COLO668 (cell line): Measurements from ENCODE around the gene PDE4D.
"Not testable (repeated sequence)": the region's sequence is repeated elsewhere in the genome, so short reads cannot be mapped to it uniquely, and the experiment has no call there.

Experiments used
- DNase-seq: peaks from one replicate; lab custom pipeline; 2025; ENCODE audit not compliant: unreplicated experiment; lab: John Stamatoyannopoulos, UW

Gene PDE4D

GRCh38 chr5:58999804-59000203 lies 893.7 kb downstream of the PDE4D start:
- no peak for DNase-seq

- DNase-seq: no peak
Measured at GRCh38 chr5:58998544-58998943, 895.0 kb downstream of the PDE4D start.

GRCh38 chr5:58995779-58996178 lies 897.7 kb downstream of the PDE4D start:
- DNase-seq: not testable (repeated sequence)

GRCh38 chr5:58993461-58993860 lies 900.1 kb downstream of the PDE4D start:
- no peak for DNase-seq

GRCh38 chr5:58988938-58989337 lies 904.6 kb downstream of the PDE4D start:
- DNase-seq: no peak

- no peak for DNase-seq
Measured at GRCh38 chr5:58987193-58987592, 906.3 kb downstream of the PDE4D start.

- DNase-seq: no peak
Measured at GRCh38 chr5:58986281-58986680, 907.2 kb downstream of the PDE4D start.

- no peak for DNase-seq
Measured at GRCh38 chr5:58985759-58986158, 907.8 kb downstream of the PDE4D start.

- no peak for DNase-seq
Measured at GRCh38 chr5:58985311-58985710, 908.2 kb downstream of the PDE4D start.

GRCh38 chr5:58983526-58984452 lies 909.7 kb downstream of the PDE4D start:
- no peak for DNase-seq

- no peak for DNase-seq
Measured at GRCh38 chr5:58980890-58981289, 912.6 kb downstream of the PDE4D start.

- no peak for DNase-seq
Measured at GRCh38 chr5:58979090-58979489, 914.4 kb downstream of the PDE4D start.

- no peak for DNase-seq
Measured at GRCh38 chr5:58974601-58975000, 918.9 kb downstream of the PDE4D start.

GRCh38 chr5:58974083-58974482 lies 919.4 kb downstream of the PDE4D start:
- no peak for DNase-seq

- DNase-seq: no peak
Measured at GRCh38 chr5:58972301-58972700, 921.2 kb downstream of the PDE4D start.

- DNase-seq: no peak
Measured at GRCh38 chr5:58970766-58971165, 922.8 kb downstream of the PDE4D start.

- DNase-seq: no peak
Measured at GRCh38 chr5:58969795-58970194, 923.7 kb downstream of the PDE4D start.

- DNase-seq: no peak
Measured at GRCh38 chr5:58969253-58969652, 924.3 kb downstream of the PDE4D start.

GRCh38 chr5:58968350-58968749 lies 925.2 kb downstream of the PDE4D start:
- DNase-seq: no peak

- DNase-seq: no peak
Measured at GRCh38 chr5:58967597-58968281, 925.8 kb downstream of the PDE4D start.

GRCh38 chr5:58965677-58966414 lies 927.7 kb downstream of the PDE4D start:
- DNase-seq: no peak

- DNase-seq: no peak
Measured at GRCh38 chr5:58963821-58964220, 929.7 kb downstream of the PDE4D start.
